ENCODE results near the gene CASP1.

CASP1 gene

DNA sequence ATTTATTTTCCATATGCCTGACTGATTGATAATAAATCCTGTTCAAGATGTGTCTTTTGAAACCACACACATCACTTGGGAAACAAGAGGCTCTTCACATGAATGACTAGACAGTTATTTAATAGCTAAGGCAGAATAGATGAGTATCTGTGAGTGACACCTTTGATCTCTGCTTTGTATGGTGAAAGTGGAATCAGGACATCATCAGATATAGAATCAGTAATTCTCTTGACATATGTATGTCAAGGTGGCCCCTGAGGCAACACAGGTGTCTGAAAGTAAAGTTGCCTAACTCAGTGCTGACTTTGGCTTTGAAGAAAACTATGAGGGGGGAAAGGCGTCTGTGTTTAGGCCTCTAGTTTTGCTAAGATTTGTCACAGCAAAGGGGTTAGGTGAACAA is 55.1 kb downstream of the CASP1 start:
- POLR2A ChIA-PET, result no interaction called here

More for the DNA sequence above, 55.1 kb downstream of the CASP1 start:
- Histone ChIP-seq H3K9me3 (ENCODE audit: control insufficient read depth, insufficient read depth, low read depth, low read length) (no peaks in the 10 kb centered on the region), H3K4me3 (ENCODE audit: low read depth, low read length) (no peak overlapping the region), H3K27ac (ENCODE audit: extremely low read depth, low read depth, low read length) (no peak overlapping the region), H3K4me1 (ENCODE audit: control insufficient read depth, insufficient read depth, low read length) (no peaks in the 10 kb centered on the region), H3K36me3 (ENCODE audit: control insufficient read depth in 2 of 2, insufficient read depth in 1 of 2, low read length in 2 of 2) (no peaks in the 10 kb centered on the region)
- TF ChIP-seq ZNF629 (tag by site-specific recombination; IDR thresholded peaks at IDR 0.05), result no peak
- no peak for TF ChIP-seq ZBTB10 (tag by site-specific recombination; IDR thresholded peaks at IDR 0.05)
- TF ChIP-seq ZNF266 (tag by site-specific recombination; IDR thresholded peaks at IDR 0.05; ENCODE audit: low read depth), result no peak
- TF ChIP-seq ZNF747 (tag by site-specific recombination; IDR thresholded peaks at IDR 0.05), result no peak
- TF ChIP-seq, protein P1, sequence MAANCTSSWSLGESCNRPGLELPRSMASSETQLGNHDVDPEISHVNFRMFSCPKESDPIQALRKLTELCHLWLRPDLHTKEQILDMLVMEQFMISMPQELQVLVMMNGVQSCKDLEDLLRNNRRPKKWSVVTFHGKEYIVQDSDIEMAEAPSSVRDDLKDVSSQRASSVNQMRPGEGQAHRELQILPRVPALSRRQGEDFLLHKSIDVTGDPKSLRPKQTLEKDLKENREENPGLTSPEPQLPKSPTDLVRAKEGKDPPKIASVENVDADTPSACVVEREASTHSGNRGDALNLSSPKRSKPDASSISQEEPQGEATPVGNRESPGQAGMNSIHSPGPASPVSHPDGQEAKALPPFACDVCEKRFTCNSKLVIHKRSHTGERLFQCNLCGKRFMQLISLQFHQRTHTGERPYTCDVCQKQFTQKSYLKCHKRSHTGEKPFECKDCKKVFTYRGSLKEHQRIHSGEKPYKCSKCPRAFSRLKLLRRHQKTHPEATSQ (tag by site-specific recombination; IDR thresholded peaks at IDR 0.05), result no peak
- TF ChIP-seq ZNF362 (tag by site-specific recombination; IDR thresholded peaks at IDR 0.05), result no peak
- TF ChIP-seq ZFP37 (tag by site-specific recombination; IDR thresholded peaks at IDR 0.05), result no peak
- no peak for TF ChIP-seq YY2 (tag by site-specific recombination; IDR thresholded peaks at IDR 0.05)
- TF ChIP-seq TRIM28 (IDR thresholded peaks at IDR 0.05; ENCODE audit: borderline replicate concordance, low read length), result no peak
- TF ChIP-seq ZNF140 (tag by site-specific recombination; IDR thresholded peaks at IDR 0.05), result no peak
- no peak for TF ChIP-seq ZNF658 (tag by site-specific recombination; IDR thresholded peaks at IDR 0.05)
- TF ChIP-seq, protein P2, sequence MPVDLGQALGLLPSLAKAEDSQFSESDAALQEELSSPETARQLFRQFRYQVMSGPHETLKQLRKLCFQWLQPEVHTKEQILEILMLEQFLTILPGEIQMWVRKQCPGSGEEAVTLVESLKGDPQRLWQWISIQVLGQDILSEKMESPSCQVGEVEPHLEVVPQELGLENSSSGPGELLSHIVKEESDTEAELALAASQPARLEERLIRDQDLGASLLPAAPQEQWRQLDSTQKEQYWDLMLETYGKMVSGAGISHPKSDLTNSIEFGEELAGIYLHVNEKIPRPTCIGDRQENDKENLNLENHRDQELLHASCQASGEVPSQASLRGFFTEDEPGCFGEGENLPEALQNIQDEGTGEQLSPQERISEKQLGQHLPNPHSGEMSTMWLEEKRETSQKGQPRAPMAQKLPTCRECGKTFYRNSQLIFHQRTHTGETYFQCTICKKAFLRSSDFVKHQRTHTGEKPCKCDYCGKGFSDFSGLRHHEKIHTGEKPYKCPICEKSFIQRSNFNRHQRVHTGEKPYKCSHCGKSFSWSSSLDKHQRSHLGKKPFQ (tag by site-specific recombination; IDR thresholded peaks at IDR 0.05), result no peak
- no peak for TF ChIP-seq ZNF148 (tag by site-specific recombination; IDR thresholded peaks at IDR 0.05; ENCODE audit: borderline replicate concordance)
- no peak for TF ChIP-seq ZNF404 (tag by site-specific recombination; IDR thresholded peaks at IDR 0.05)
- no peak for TF ChIP-seq ZNF639 (tag by site-specific recombination; IDR thresholded peaks at IDR 0.05)
- TF ChIP-seq, protein P3, sequence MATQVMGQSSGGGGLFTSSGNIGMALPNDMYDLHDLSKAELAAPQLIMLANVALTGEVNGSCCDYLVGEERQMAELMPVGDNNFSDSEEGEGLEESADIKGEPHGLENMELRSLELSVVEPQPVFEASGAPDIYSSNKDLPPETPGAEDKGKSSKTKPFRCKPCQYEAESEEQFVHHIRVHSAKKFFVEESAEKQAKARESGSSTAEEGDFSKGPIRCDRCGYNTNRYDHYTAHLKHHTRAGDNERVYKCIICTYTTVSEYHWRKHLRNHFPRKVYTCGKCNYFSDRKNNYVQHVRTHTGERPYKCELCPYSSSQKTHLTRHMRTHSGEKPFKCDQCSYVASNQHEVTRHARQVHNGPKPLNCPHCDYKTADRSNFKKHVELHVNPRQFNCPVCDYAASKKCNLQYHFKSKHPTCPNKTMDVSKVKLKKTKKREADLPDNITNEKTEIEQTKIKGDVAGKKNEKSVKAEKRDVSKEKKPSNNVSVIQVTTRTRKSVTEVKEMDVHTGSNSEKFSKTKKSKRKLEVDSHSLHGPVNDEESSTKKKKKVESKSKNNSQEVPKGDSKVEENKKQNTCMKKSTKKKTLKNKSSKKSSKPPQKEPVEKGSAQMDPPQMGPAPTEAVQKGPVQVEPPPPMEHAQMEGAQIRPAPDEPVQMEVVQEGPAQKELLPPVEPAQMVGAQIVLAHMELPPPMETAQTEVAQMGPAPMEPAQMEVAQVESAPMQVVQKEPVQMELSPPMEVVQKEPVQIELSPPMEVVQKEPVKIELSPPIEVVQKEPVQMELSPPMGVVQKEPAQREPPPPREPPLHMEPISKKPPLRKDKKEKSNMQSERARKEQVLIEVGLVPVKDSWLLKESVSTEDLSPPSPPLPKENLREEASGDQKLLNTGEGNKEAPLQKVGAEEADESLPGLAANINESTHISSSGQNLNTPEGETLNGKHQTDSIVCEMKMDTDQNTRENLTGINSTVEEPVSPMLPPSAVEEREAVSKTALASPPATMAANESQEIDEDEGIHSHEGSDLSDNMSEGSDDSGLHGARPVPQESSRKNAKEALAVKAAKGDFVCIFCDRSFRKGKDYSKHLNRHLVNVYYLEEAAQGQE (tag by site-specific recombination; IDR thresholded peaks at IDR 0.05), result no peak
- TF ChIP-seq ZNF560 (tag by site-specific recombination; IDR thresholded peaks at IDR 0.05; ENCODE audit: borderline replicate concordance), result no peak
- CTCF ChIA-PET, result no interaction called here

Measured in HEK293 (cell line).